DMS153 treated with DMSO at 0.1 percent for 48 hours (cell line): ENCODE measurements around the gene SMURF1.
"Not testable (repeated sequence)": the region's sequence is repeated elsewhere in the genome, so short reads cannot be mapped to it uniquely, and the experiment has no call there.

Experiments
- DNase-seq: peaks from one replicate; lab custom pipeline; 2025; ENCODE audit not compliant: unreplicated experiment; lab: John Stamatoyannopoulos, UW

SMURF1 gene

DNA sequence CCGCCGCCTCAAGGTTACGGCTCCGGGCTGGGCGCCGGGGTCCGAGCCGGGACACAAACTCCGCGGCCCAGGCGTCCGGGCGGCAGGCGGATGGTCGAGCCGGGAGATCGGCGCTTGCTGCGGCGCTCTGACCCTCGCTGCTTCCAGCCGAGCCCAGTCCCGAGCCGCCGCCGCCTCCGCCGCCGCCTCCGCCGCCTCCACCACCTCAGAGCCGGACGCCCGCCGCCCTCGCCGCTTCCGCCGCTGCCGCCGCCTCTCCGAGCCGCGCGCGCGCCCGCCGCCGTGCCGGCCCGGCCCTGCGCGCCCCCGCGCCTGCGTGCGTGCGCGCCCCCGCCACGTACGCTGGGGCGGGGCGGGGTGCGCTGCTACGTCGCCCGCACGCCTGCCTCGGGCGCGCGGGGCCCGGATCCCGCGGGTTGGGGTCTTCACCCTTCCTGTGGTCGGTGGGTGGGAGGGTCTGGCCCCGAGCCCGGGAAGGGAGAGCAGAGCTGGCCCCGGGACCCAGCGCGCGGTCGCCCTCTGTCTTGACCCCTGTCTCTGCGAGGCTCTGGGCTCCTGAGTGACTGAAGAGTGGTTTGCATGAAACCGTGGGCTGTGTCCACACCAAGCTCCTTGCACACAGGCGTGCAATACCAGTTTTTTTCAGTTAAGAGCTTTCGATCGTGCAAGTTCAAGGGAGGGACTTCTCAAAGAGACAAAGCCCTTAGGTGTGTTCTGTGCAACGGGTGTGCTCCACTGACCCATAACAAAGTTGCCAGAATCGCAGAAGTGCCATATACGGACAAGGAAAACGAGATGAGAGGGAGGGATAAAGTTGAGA is at the start of gene SMURF1:
Gene SMURF1 (minus strand): TSS at position 256 of the 820 bp plus-strand sequence. CDS start 328 bp downstream, outside the sequence.
- DNase-seq = peak; percentile 58

DNA sequence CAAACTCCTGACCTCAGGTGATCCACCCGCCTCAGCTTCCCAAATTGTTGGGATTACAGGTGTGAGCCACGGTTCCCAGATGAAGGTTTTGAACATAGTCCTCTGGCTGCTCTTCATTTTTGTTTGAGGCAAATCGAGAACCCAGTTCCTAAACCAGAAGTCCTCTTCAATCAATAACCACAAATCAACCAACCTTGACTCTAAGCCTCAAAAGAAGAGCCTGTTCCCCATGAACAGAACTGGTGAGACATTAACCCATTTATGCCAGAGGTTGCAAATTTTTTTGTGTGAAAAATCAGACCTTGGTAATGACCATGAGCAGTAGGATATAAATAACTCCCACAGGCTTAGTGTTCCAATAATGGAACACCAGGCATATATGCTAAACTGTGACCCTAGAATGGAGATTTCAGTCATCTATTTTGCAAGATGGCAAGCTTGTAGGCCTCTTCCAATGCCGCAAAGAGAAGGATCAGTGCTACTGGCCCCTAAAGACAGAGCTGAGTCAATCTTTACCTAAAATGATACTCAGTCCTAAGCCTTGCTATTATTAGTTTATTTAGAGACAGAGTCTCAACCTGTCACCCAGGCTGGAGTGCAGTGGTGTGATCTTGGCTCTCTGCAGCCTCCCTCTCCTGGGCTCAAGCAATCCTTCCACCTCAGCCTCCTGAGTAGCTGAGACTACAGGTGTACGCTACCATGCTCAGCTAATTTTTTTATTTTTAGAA is 48.1 kb upstream of the SMURF1 start:
- no peak for DNase-seq

- DNase-seq = no peak
Observed at GRCh38 chr7:99190359-99191009, 46.6 kb upstream of the SMURF1 start.

DNA sequence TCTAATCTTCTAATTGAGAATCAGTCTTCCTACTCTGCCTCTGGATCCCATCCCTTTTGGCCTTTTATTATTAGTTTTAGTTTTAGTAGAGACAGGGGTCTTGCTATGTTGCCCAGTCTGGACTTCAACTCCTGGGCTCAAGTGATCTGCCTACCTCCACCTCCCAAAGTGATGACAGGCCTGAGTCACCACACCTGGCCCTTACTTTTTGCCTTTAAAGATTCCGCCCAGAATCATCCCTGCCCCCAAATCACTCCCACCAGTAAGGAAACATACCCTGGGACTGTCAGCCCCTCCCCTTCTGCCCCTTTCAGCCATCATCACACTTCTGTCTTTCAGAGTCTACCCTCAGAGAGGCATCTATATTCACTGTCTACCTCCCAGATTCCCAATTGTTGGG is 45.3 kb upstream of the SMURF1 start:
- DNase-seq = no peak

DNA sequence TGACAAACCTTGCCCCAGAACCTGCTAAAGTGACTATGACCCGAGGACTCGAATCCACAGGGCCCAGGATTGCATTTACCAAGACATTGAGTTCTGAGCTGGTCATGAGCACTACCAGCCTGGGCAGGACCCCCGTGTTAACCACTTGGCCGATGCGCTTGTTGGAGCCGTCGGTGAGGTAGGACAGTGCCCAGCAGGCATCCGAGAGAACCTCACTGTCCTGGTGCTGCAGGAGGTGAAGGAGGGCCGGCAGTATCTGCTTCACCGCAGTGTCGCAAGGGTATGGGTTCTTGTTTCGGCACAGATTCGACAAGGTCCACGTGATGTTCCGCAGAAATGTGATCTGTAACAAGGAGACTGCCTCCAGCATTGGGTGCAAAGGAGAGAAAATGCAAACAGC is 44.3 kb upstream of the SMURF1 start:
- DNase-seq = no peak

GRCh38 chr7:99184532-99185218 is 40.8 kb upstream of the SMURF1 start:
- DNase-seq = no peak

GRCh38 chr7:99180067-99180650 is 36.3 kb upstream of the SMURF1 start:
- no peak for DNase-seq

DNA sequence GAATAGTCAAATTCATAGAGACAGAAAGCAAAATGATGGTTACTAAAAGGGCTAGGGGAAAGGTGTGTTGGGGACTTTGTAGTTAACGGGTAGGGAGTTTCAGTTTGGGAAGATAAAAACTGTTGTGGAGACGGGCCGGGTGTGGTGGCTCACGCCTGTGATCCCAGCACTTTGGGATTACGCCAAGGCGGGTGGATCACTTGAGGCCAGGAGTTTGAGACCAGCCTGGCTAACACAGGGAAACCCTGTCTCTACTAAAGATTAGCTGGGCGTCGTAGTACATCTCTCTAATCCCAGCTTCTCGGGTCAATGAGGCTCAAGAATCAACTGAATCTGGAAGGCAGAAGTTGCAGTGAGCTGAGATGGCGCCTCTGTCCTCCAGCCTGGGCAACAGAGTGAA is 33.3 kb upstream of the SMURF1 start:
- no peak for DNase-seq

- DNase-seq = no peak
Observed at GRCh38 chr7:99173787-99174186, 29.9 kb upstream of the SMURF1 start.

DNA sequence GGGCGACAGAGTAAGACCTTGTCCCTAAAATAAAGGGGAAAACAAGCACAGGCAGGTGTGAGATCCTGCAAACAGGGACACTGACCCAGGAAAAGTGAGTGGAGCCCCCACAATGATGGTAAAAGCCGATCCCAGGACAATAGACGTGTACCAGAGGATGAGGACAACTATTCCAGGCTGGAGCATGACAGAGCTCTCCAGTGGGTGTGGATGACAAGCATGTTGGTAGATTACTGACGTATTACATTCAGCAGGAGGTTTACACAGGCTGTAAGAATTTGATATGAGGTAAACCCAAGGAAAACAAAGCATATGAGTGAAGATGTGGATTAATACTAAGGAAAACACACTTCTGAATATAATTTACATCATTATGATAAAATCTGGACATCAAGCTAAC is 27.8 kb upstream of the SMURF1 start:
- DNase-seq = no peak

DNA sequence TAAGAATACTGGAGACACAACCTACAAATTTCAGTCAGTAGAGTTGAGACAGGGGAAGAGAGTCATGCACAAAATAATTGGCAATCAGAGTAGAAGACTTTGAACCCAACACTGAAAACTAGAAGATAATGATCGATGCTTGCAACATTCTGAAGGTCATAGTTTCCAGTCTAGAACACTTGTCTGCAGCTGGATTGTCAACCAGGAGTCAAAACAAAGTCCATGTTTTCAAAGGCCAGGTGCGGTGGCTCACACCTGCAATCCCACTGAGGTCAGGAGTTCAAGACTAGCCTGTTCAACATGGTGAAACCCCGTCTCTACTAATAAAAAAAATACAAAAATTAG is 26.8 kb upstream of the SMURF1 start:
- DNase-seq = no peak

- DNase-seq = no peak
Observed at GRCh38 chr7:99170065-99170729, 26.3 kb upstream of the SMURF1 start.

GRCh38 chr7:99167072-99167471 is 23.2 kb upstream of the SMURF1 start:
- no peak for DNase-seq

GRCh38 chr7:99165816-99166215 is 21.9 kb upstream of the SMURF1 start:
- no peak for DNase-seq

DNA sequence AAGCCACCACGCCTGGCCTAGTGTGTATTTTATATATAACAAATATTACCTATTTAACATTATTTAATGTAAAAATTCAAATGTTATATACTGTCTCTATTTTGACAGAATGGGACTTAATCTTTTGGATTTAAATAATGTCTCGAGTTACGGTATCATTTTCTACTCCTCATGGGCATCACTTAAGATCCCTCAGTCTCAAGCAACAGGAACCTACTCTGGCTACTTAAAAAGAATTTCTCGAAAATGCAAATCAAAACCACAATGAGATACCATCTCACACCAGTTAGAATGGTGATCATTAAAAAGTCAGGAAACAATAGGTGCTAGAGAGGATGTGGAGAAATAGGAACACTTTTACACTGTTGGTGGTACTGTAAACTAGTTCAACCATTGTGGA is 19.8 kb upstream of the SMURF1 start:
- not testable (repeated sequence) for DNase-seq

GRCh38 chr7:99156649-99157048 is 12.7 kb upstream of the SMURF1 start:
- DNase-seq = no peak

DNA sequence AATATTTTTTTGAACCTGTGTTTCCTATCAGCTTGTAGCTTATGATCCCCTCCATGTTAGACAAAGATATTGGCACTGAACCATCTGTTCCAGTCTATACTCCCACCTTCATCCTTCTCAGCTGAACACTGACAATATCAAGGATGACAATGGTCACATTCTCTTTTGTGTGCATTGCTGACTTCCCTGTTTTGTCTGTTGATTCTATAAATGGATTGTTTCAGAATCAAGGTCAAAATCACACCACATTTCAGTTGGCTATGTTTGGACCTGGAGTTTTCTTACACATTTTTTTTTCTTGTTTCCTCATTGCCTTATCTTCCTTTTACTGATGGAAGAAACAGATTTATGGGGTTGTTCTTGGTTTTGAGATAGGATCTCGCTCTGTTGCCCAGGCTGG is 11.3 kb upstream of the SMURF1 start:
- no peak for DNase-seq

DNA sequence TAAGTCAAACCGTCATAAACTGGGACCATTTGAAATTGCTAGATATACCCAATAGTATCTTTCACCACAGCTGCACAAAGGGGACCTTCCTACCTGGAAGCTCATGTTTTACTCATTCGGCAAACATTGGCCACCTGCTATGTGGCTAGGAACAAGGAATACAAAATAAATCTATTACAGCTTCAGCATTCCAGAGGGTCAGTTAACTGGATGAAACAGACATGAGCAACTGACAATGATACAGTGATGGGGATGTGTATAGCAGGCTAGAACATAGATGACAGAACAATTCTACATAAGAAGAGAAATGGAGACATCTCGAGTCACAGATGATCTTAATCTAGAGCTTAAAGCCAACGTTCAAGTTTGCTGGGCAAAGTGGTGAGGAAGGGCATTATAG is 3.1 kb upstream of the SMURF1 start:
- DNase-seq = no peak

DNA sequence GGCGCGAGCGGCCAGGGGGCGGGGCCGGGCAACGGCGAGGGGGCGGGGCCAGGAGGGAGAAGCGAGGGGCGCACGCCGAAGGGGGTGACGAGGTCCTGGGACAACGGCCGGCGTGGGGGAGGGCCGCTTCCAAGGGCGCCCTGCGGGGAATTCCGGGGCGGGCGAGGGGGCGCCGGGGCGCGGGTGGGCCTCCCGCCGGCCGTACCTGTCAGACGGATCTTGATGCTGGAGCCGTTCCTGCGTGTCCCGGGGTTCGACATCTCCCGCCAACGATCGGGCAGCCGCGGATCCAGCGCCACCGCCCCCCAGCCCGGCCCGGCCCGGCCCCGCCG is 421 bp downstream of the SMURF1 start:
- DNase-seq = no peak

DNA sequence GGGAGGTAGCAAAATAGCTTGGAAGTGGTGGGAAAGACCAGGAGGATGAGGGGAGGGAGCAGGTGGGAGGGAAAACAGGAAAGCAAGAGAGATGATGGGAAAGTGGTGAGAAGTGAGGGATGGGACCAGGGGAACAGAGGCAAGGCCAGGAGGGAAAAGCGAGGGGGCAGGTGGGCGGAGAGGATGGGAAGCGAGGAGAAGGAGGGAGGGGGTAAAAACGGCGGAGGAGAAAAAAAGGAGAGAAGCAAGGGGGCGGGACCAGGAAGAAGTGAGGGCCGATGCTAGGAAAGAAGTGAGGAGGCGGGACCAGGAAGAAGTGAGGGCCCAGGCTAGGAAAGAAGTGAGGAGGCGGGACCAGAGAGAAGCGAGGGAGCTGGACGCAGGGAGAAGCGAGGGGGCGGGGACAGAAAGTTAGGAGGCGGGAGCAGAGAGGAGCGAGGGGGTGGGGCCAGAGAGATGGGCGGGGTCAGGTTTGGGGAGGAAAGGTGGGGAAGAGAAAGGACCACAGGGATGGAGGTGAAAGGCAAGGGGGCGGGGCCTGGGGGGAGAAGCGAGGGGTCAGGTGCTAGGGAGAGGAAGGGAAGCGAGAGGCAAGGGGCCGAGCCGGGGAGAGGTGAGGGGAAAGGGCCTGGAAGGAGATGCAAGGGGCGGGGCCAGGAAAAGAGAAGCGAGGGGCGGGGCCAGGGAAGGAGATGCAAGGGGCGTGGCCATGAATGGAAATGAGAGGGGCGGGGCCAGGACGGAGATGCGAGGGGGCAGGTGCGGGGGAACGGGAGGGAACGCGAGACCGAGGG is 984 bp downstream of the SMURF1 start:
- DNase-seq = peak; percentile 92
